ENCODE data around the gene NEU3.

Gene NEU3

GRCh38 chr11:74988541-74989259, at the start of gene NEU3:
Gene NEU3, plus strand, starts transcription at chr11:74988933. Its CDS starts 128 bp downstream, at chr11:74989061.
- Histone ChIP-seq H3K9me3 (no peaks in the 10 kb centered on the region), H3K36me3 (no peaks in the 10 kb centered on the region), H3K27ac (peak within 1 kb of the TSS; percentile 86 to 87), H3K4me1 (peaks cover 0 to 14% (median 6%) of the 10 kb centered on the region in 4 donors), H3K4me3 (peak within 1 kb of the TSS; percentile 78 to 84), H3K27me3 (no peaks in the 10 kb centered on the region)
- no peak for TF ChIP-seq CTCF (IDR thresholded peaks at IDR 0.05)
- intact Hi-C loops (cut with DNase I; ENCODE audit: low total_unique reads): no loop called here
- DNase-seq: peak; percentile 76 to 88

DNA sequence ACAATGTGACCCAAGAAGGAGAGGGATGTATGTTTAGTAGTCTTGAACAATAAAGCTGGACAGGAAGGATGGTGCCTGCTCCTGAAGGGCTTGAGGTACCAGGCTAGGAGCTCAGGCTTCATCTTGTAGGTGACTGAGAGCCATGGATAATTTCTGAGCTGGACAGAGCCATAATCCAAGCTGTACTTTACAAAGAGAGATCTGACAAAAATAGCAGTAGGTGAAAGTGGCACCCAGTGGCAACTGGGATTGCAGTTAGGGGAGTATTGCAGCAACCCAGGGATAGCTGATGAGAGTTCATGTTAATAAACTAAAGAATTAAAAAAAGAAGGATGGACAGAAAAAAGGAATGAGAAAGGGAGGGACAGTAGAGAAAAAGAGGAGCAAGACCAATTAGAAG, 47.2 kb upstream of the NEU3 start:
- no peak for TF ChIP-seq CTCF (IDR thresholded peaks at IDR 0.05)
- no peak overlapping the region for H3K27ac ChIP-seq

GRCh38 chr11:74942073-74942759, 46.5 kb upstream of the NEU3 start:
- DNase-seq: no peak
- Histone ChIP-seq H3K27me3 (no peaks in the 10 kb centered on the region), H3K36me3 (peaks cover 0 to 28% (median 14%) of the 10 kb centered on the region in 3 donors), H3K4me3 (no peak overlapping the region), H3K4me1 (no peaks in the 10 kb centered on the region), H3K27ac (no peak overlapping the region), H3K9me3 (no peaks in the 10 kb centered on the region)
- TF ChIP-seq CTCF (IDR thresholded peaks at IDR 0.05): no peak
- intact Hi-C loops (cut with DNase I; ENCODE audit: low total_unique reads): no loop called here

More for the DNA sequence above, 47.2 kb upstream of the NEU3 start:
- Histone ChIP-seq H3K36me3 (peaks cover 0 to 36% (median 20%) of the 10 kb centered on the region in 3 donors), H3K27me3 (no peaks in the 10 kb centered on the region), H3K4me1 (no peaks in the 10 kb centered on the region), H3K4me3 (no peak overlapping the region), H3K9me3 (no peaks in the 10 kb centered on the region)
- no peak for DNase-seq
- intact Hi-C loops (cut with DNase I; ENCODE audit: low total_unique reads): no loop called here

DNA sequence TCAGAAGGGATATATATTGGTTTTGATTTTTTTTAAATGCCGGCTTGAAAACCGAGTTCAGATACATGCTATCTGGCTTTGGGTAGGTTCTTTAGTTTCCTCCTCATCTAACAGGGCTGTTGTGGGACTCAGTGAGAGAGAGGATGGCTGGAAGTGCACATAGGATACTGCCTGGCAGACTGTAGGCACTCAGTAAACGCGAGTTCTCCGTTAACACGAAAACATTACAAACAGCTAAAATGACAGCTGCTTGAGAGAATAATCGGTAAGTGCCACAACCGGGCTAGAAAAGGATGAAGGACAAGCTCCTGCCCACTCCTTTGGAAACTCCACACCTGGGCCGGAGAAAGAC, 40.2 kb upstream of the NEU3 start:
- no peak for TF ChIP-seq CTCF (IDR thresholded peaks at IDR 0.05)
- H3K4me1 ChIP-seq: peaks cover 0 to 36% (median 18%) of the 10 kb centered on the region in 4 donors
- H3K9me3 ChIP-seq: no peaks in the 10 kb centered on the region
- H3K36me3 ChIP-seq: peaks cover 0 to 5% (median 0%) of the 10 kb centered on the region in 3 donors
- no peaks in the 10 kb centered on the region for H3K27me3 ChIP-seq
- H3K27ac ChIP-seq: peak overlapping the region; percentile 82 to 83
- DNase-seq: no peak
- H3K4me3 ChIP-seq: peak overlapping the region; percentile 66 to 93
- intact Hi-C loops (cut with DNase I; ENCODE audit: low total_unique reads): no loop called here

GRCh38 chr11:74948898-74949752, 39.6 kb upstream of the NEU3 start, which contains the start of the genes SPCS2 and XRRA1:
Gene SPCS2, plus strand, starts transcription at chr11:74949266. Its CDS starts 20 bp downstream, at chr11:74949286.
Gene XRRA1, minus strand, starts transcription at chr11:74949091. Its CDS starts 8,213 bp downstream, at chr11:74940878.
- DNase-seq: peak; percentile 99
- Histone ChIP-seq H3K27ac (peak within 1 kb of the TSS; percentile 82 to 83), H3K9me3 (no peaks in the 10 kb centered on the region), H3K36me3 (no peaks in the 10 kb centered on the region), H3K27me3 (no peaks in the 10 kb centered on the region), H3K4me3 (peak within 1 kb of the TSS; percentile 66 to 93), H3K4me1 (peaks cover 0 to 40% (median 19%) of the 10 kb centered on the region in 4 donors)
- intact Hi-C loops (cut with DNase I; ENCODE audit: low total_unique reads): no loop called here
- TF ChIP-seq CTCF (IDR thresholded peaks at IDR 0.05): no peak

All from tibial artery (tissue), 4 donors.